ENCODE data around the gene RBM3.
A peak's percentile ranks its signal among the peaks of the same experiment; 100 is the strongest.
"Not testable (repeated sequence)": the region's sequence is repeated elsewhere in the genome, so short reads cannot be mapped to it uniquely, and the experiment has no call there.

The RBM3 gene

GRCh38 chrX:48574270-48575266 is at the start of gene RBM3:
Gene RBM3, plus strand, starts transcription at chrX:48574484. Its CDS starts 697 bp downstream, at chrX:48575181.
- DNase-seq: peak; percentile 90

- DNase-seq: not testable (repeated sequence)
These were observed 48.4 kb upstream of the RBM3 start for GRCh38 chrX:48525853-48526252.

GRCh38 chrX:48530736-48531135 is 43.5 kb upstream of the RBM3 start:
- no peak for DNase-seq

- DNase-seq: no peak
These were observed 42.8 kb upstream of the RBM3 start for GRCh38 chrX:48531358-48531959.

GRCh38 chrX:48532161-48532560 is 42.1 kb upstream of the RBM3 start:
- DNase-seq: no peak

GRCh38 chrX:48533165-48533564 is 41.1 kb upstream of the RBM3 start:
- no peak for DNase-seq

GRCh38 chrX:48538641-48539344 is 35.5 kb upstream of the RBM3 start:
- no peak for DNase-seq

GRCh38 chrX:48539345-48540027 is 34.8 kb upstream of the RBM3 start, which contains the start of gene TBC1D25:
Gene TBC1D25, plus strand, starts transcription at chrX:48539714. Its CDS starts 84 bp downstream, at chrX:48539798.
- DNase-seq: peak; percentile 95

- DNase-seq: peak; percentile 57
These were observed 34.3 kb upstream of the RBM3 start for GRCh38 chrX:48540028-48540375.

- DNase-seq: no peak
These were observed 33.8 kb upstream of the RBM3 start for GRCh38 chrX:48540480-48540879.

GRCh38 chrX:48541140-48541814 is 33.0 kb upstream of the RBM3 start:
- no peak for DNase-seq

- DNase-seq: no peak
These were observed 25.4 kb upstream of the RBM3 start for GRCh38 chrX:48548871-48549270.

GRCh38 chrX:48555731-48556325 is 18.5 kb upstream of the RBM3 start:
- DNase-seq: not testable (repeated sequence)

GRCh38 chrX:48558271-48558670 is 16.0 kb upstream of the RBM3 start:
- no peak for DNase-seq

GRCh38 chrX:48559636-48560035 is 14.6 kb upstream of the RBM3 start:
- DNase-seq: no peak

- no peak for DNase-seq
These were observed 14.2 kb upstream of the RBM3 start for GRCh38 chrX:48560056-48560455.

GRCh38 chrX:48560681-48561080 is 13.6 kb upstream of the RBM3 start:
- no peak for DNase-seq

GRCh38 chrX:48569958-48570357 is 4.3 kb upstream of the RBM3 start:
- DNase-seq: no peak

- DNase-seq: peak; percentile 43
These were observed 504 bp upstream of the RBM3 start for GRCh38 chrX:48573690-48574269.

GRCh38 chrX:48575642-48576041 is 1.4 kb downstream of the RBM3 start:
- no peak for DNase-seq

GRCh38 chrX:48576108-48576507 is 1.8 kb downstream of the RBM3 start:
- no peak for DNase-seq

Data from NCI-H2107 (cell line).